Suprapubic skin (tissue), 4 donors: ENCODE measurements around the gene AP3B1. TPM values are rescaled to one million over a fixed set of nuclear protein-coding genes. Genes with fewer than 3 reads are reported as not detected.

Experiments
- DNase-seq, 2 donors: peaks; one replicate each; pipeline ENCODE4 v3.0.0-alpha.2; 2019; ENCODE audit warnings: low spot score in 2 of 2
- H3K27ac ChIP-seq: fragments of 200-600 bp; sonication (generic); one replicate; pipeline ENCODE4 v1.5.1; 2019
- H3K27me3 ChIP-seq: fragments of 200-600 bp; sonication (generic); one replicate; pipeline ENCODE4 v1.5.1; 2019
- H3K36me3 ChIP-seq: fragments of 200-600 bp; sonication (generic); one replicate; pipeline ENCODE4 v1.5.1; 2019
- H3K4me1 ChIP-seq: fragments of 200-600 bp; sonication (generic); one replicate; pipeline ENCODE4 v1.5.1; 2019
- H3K4me3 ChIP-seq: fragments of 200-600 bp; sonication (generic); one replicate; pipeline ENCODE4 v1.5.1; 2019; ENCODE audit warnings: mild to moderate bottlenecking
- H3K9me3 ChIP-seq: fragments of 200-600 bp; sonication (generic); one replicate; pipeline ENCODE4 v1.5.1; 2019
- CTCF ChIP-seq, 2 donors: fragments of 200-600 bp in 1 of 2; fragments of 450-650 bp in 1 of 2; sonication (generic) in 1 of 2; IDR thresholded peaks; one replicate each; pipeline ENCODE4 v1.5.1; 2016 to 2019; ENCODE audit warnings: antibody characterized with exemption in 2 of 2, mild to moderate bottlenecking in 1 of 2, moderate library complexity in 1 of 2
- EP300 ChIP-seq: sonication (generic); formaldehyde crosslinking; IDR thresholded peaks from one replicate; pipeline ENCODE4 v1.6.1; 2017; ENCODE audit warnings: antibody characterized with exemption
- POLR2A ChIP-seq, 2 donors: fragments of 450-650 bp; IDR thresholded peaks; one replicate each; pipeline ENCODE4 v1.6.1; 2017; ENCODE audit warnings: antibody characterized with exemption in 2 of 2, mild to moderate bottlenecking in 2 of 2, moderate library complexity in 2 of 2
- POLR2AphosphoS5 ChIP-seq, 3 donors: sonication (generic); formaldehyde crosslinking; IDR thresholded peaks; one replicate each; pipeline ENCODE4 v1.6.1; 2017; ENCODE audit warnings: antibody characterized with exemption in 3 of 3
- WGBS: methylation state at CpG from one replicate; pipeline ENCODE4 v1.1.5; 2018; 5-methylcytosine and 5-hydroxymethylcytosine counted together
- total RNA-seq, 4 donors: library from RNA; depleted of rRNA; stranded (reverse); fragments of >200 nt; gene quantifications; one replicate each; pipeline ENCODE4 v1.1.0, GENCODE V29; 2016

The AP3B1 gene
- total RNA-seq, 4 donors from 2014 or later = 32.2 to 44.0 (median 33.1) TPM

DNA sequence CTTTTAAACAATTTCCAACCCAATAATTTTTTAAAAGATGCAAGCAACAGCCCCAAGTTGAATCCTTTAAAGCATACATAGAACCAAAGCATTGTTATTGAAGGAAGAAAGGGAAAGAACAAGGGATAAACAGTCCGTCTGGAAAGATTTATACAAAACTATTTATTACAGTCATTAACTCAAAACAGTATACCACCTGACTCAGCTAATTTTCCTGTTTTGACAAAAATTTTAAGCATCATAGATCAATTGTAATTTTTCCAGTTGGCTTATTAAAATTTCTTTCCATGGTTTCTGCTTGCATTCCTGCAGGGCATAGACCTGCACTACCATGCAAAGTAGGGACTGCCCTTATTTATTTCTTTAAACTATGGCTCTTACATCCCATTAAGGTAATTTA lies 29.9 kb downstream of the AP3B1 start:
- TF ChIP-seq POLR2A (IDR thresholded peaks at IDR 0.05) (no peak), CTCF (IDR thresholded peaks at IDR 0.05) (no peak), POLR2AphosphoS5 (IDR thresholded peaks at IDR 0.05) (no peak), EP300 (no peak)
- no peak for DNase-seq
- Histone ChIP-seq H3K4me3 (no peak overlapping the region), H3K27me3 (no peaks in the 10 kb centered on the region), H3K9me3 (no peaks in the 10 kb centered on the region), H3K36me3 (peaks cover 39% of the 10 kb centered on the region), H3K4me1 (no peaks in the 10 kb centered on the region), H3K27ac (no peak overlapping the region)
- 87% methylated on average over 1 of the region's 1 CpG for WGBS

DNA sequence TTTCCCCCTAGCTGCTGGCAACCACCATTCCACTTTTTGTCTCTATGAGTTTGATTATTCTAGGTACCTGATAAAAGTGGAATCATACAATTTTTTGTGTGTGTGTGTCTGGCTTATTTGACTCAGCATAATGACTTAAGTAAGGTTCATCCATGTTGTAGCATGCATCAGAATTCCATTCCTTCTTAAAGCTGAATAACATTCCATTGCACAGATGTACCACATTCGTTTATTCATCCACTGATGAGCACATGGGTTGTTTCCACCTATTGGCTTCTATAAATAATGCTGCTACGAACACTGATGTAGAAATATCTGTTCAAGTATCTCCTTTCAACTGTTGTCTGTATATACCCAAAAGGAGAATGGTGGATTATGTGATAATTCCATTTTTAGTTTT lies 33.7 kb downstream of the AP3B1 start:
- DNase-seq = no peak
- H3K27ac ChIP-seq = no peak overlapping the region
- no peaks in the 10 kb centered on the region for H3K27me3 ChIP-seq
- no peak overlapping the region for H3K4me3 ChIP-seq
- H3K4me1 ChIP-seq = no peaks in the 10 kb centered on the region
- 64% methylated on average over 2 of the region's 2 CpGs for WGBS
- TF ChIP-seq CTCF (IDR thresholded peaks at IDR 0.05) = no peak
- TF ChIP-seq EP300 = no peak
- no peak for TF ChIP-seq POLR2AphosphoS5 (IDR thresholded peaks at IDR 0.05)
- TF ChIP-seq POLR2A (IDR thresholded peaks at IDR 0.05) = no peak
- H3K36me3 ChIP-seq = peaks cover 45% of the 10 kb centered on the region
- H3K9me3 ChIP-seq = no peaks in the 10 kb centered on the region

DNA sequence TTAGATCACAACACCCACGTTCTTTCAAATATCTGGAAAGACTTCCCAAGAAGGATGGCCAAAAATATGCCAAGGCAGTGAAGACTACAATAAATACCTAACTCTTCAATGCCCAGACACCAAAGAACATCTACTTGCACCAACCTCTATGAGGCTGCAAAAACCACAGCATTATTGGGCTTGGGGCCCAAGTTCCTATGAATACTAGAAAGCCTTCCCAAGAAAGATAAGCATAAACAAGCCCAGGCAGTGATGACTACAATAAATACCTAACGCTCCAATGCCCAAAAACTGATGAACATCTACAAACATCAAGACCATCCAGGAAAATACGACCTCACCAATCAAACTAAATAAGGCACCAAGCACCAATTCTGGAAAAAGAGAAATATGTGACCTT lies 41.3 kb downstream of the AP3B1 start:
- Histone ChIP-seq H3K4me3 (no peak overlapping the region), H3K9me3 (no peaks in the 10 kb centered on the region), H3K4me1 (no peaks in the 10 kb centered on the region), H3K27me3 (no peaks in the 10 kb centered on the region), H3K27ac (no peak overlapping the region), H3K36me3 (no peaks in the 10 kb centered on the region)
- no peak for DNase-seq
- no peak for TF ChIP-seq POLR2AphosphoS5 (IDR thresholded peaks at IDR 0.05)
- no peak for TF ChIP-seq EP300
- no peak for TF ChIP-seq CTCF (IDR thresholded peaks at IDR 0.05)
- no peak for TF ChIP-seq POLR2A (IDR thresholded peaks at IDR 0.05)
- WGBS = 85% methylated on average over 3 of the region's 3 CpGs

- H3K9me3 ChIP-seq = no peaks in the 10 kb centered on the region
- 96% methylated on average over 3 of the region's 5 CpGs for WGBS
- H3K27ac ChIP-seq = no peak overlapping the region
- no peaks in the 10 kb centered on the region for H3K4me1 ChIP-seq
- no peak for DNase-seq
- TF ChIP-seq EP300 (no peak), POLR2A (IDR thresholded peaks at IDR 0.05) (no peak), POLR2AphosphoS5 (IDR thresholded peaks at IDR 0.05) (no peak), CTCF (IDR thresholded peaks at IDR 0.05) (no peak)
- H3K4me3 ChIP-seq = no peak overlapping the region
- H3K27me3 ChIP-seq = no peaks in the 10 kb centered on the region
- H3K36me3 ChIP-seq = no peaks in the 10 kb centered on the region
Observed at GRCh38 chr5:78252715-78253114, 41.8 kb downstream of the AP3B1 start.

GRCh38 chr5:78251663-78252284 lies 42.7 kb downstream of the AP3B1 start:
- Histone ChIP-seq H3K4me1 (no peaks in the 10 kb centered on the region), H3K4me3 (no peak overlapping the region), H3K9me3 (no peaks in the 10 kb centered on the region), H3K36me3 (no peaks in the 10 kb centered on the region), H3K27me3 (no peaks in the 10 kb centered on the region), H3K27ac (no peak overlapping the region)
- 88% methylated on average over 5 of the region's 7 CpGs for WGBS
- TF ChIP-seq POLR2AphosphoS5 (IDR thresholded peaks at IDR 0.05) (no peak), EP300 (no peak), CTCF (IDR thresholded peaks at IDR 0.05) (no peak), POLR2A (IDR thresholded peaks at IDR 0.05) (no peak)
- DNase-seq = no peak
